Occipital lobe (tissue), 2 donors: ENCODE measurements around the gene PIK3CA. TPM values are rescaled to one million over a fixed set of nuclear protein-coding genes. Genes with fewer than 3 reads are reported as not detected.
"Not testable (repeated sequence)": the region's sequence is repeated elsewhere in the genome, so short reads cannot be mapped to it uniquely, and the experiment has no call there.

Experiments
- DNase-seq: peaks from one replicate; lab custom pipeline; 2025; lab: John Stamatoyannopoulos, UW
- total RNA-seq: library from RNA; depleted of rRNA; stranded (reverse); fragments of >200 nt; gene quantifications from one replicate; pipeline ENCODE4 v1.2.3, GENCODE V29; 2014

The PIK3CA gene
- 90.2 TPM for total RNA-seq

DNA sequence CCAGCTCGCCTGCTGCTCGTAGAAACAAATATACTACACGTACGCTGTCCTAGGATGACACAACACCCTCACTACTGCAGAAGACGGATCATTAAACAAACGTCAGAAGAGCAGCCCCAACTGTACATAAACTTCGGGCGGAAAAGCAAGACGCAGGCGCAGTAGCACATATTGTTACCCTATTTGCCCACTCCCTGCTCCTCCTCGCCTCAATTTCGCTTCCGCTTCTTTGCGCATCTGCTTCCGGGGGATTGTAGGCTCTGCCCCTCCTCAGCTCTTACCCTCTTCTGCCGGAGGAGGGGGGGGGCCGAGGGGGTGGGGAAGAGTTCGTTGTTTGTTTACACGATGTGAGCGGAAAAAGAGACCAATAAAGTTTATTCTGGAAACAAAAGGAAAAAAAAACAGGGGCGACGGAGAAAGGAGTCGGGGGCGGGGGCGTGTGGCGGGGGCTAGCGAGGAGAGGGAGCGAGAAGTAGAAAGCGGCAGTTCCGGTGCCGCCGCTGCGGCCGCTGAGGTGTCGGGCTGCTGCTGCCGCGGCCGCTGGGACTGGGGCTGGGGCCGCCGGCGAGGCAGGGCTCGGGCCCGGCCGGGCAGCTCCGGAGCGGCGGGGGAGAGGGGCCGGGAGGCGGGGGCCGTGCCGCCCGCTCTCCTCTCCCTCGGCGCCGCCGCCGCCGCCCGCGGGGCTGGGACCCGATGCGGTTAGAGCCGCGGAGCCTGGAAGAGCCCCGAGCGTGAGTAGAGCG lies at the start of gene PIK3CA:
TSS of gene PIK3CA (plus strand) at position 485 of the 743 bp plus-strand sequence. CDS start 50,469 bp downstream, outside the sequence.
- DNase-seq: peak; percentile 95

- DNase-seq: no peak
Observed at GRCh38 chr3:179098388-179099077, 49.6 kb upstream of the PIK3CA start.

- DNase-seq: no peak
Observed at GRCh38 chr3:179100652-179101051, 47.5 kb upstream of the PIK3CA start.

GRCh38 chr3:179105881-179106280 lies 42.3 kb upstream of the PIK3CA start:
- no peak for DNase-seq

GRCh38 chr3:179107617-179108016 lies 40.5 kb upstream of the PIK3CA start:
- no peak for DNase-seq

DNA sequence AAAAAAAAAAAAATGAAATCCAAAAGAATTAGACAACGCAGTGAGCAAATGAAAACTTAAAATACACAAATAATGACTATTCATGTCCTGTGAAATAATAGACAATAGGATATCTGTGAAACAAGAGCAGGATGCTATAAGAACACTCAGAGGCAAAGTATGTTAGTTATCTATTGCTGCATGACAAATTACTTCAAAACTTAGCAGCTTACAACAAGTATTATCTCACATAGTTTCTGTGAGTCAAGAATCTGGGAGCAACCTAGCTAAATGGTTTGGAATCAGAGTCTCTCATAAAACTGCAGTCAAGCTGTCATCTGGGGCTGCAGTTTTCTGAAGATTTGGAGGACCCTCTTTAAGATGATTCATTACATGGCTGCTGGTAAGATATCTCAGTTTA lies 40.1 kb upstream of the PIK3CA start:
- DNase-seq: no peak

DNA sequence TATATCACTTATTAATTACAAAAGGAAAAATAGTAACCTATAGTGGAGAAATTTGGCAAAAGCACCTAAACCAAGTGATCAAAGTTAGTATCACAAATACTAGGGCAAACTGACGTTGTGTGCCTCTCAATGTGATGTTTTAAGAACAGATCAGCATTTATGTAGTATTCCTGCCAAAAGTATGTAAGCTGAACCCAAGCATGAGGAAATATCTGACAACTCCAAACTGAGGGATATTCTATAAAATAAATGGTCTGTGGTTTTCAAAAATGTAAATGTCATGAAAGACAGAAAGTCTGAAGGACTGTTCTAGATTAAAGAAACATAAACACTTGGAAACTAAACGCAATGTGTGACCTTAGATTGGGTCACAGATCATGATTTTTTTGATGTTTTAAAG lies 34.3 kb upstream of the PIK3CA start:
- DNase-seq: no peak

- DNase-seq: not testable (repeated sequence)
Observed at GRCh38 chr3:179115444-179115843, 32.7 kb upstream of the PIK3CA start.

DNA sequence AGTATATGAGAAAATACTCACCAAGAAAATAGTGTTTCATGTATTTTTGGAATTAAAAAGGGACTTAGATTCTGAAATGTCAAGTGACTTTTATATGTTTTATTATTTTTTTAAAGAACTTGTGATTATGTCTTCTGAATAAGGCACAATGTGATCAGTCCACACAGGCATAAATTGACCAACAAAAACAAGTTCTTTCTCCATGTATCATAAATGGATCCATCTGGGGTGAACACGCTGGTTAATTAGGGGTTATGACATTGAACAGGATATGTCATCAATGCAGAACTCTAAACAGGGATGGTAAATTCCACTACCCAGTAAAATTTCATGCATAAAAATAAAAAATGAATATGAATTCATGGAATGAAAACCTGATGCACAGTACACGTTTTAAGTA lies 31.3 kb upstream of the PIK3CA start:
- no peak for DNase-seq

DNA sequence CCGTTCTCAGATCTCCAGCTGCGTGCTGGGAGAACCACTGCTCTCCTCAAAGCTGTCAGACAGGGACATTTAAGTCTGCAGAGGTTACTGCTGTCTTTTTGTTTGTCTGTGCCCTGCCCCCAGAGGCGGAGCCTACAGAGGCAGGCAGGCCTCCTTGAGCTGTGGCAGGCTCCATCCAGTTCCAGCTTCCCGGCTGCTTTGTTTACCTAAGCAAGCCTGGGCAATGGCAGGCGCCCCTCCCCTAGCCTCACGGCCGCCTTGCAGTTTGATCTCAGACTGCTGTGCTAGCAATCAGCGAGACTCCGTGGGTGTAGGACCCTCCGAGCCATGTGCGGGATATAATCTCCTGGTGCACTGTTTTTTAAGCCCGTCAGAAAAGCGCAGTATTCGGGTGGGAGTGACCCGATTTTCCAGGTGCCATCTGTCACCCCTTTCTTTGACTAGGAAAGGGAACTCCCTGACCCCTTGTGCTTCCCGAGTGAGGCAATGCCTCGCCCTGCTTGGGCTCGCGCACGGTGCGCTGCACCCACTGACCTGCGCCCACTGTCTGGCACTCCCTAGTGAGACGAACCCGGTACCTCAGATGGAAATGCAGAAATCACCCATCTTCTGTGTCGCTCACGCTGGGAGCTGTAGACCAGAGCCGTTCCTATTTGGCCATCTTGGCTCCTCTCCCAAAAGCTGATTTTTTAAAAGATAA lies 15.8 kb upstream of the PIK3CA start:
- DNase-seq: not testable (repeated sequence)

GRCh38 chr3:179133575-179133974 lies 14.6 kb upstream of the PIK3CA start:
- DNase-seq: no peak

DNA sequence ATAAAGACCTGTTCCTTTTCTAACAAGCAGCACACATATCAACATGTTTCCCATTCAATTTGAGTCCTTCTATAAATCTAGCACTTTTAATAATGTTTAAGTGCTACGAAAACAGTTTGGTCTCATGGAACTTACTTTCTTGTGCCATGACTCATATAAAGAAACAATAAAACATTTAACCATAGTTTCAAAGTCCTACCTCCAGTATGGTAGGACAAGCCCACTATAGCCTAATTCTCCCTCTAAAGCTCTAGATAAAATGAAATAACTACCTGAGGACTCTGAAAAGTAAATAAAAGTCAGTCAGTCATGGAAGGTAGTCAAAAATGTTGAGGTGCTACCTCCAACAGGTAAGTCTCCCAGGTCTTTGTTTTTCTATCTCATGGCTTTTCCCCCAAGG lies 12.0 kb upstream of the PIK3CA start:
- no peak for DNase-seq

GRCh38 chr3:179141890-179142289 lies 6.3 kb upstream of the PIK3CA start:
- no peak for DNase-seq

- no peak for DNase-seq
Observed at GRCh38 chr3:179146911-179147513, 1.1 kb upstream of the PIK3CA start.

- DNase-seq: no peak
Observed at GRCh38 chr3:179147514-179147872, 664 bp upstream of the PIK3CA start.

GRCh38 chr3:179148616-179149405 lies 654 bp downstream of the PIK3CA start:
- DNase-seq: peak; percentile 36

- peak; percentile 4 for DNase-seq
Observed at GRCh38 chr3:179149406-179149867, 1.3 kb downstream of the PIK3CA start.

- no peak for DNase-seq
Observed at GRCh38 chr3:179149951-179150350, 1.8 kb downstream of the PIK3CA start.

GRCh38 chr3:179150610-179151009 lies 2.5 kb downstream of the PIK3CA start:
- no peak for DNase-seq

GRCh38 chr3:179151474-179151873 lies 3.3 kb downstream of the PIK3CA start:
- DNase-seq: no peak

GRCh38 chr3:179156170-179156569 lies 8.0 kb downstream of the PIK3CA start:
- no peak for DNase-seq
